GM18520 (cell line): ENCODE measurements around the gene RHBDF2.

Experiments
- ATAC-seq: cut with Tn5 transposase; IDR thresholded peaks from one replicate; pipeline ENCODE4 v1.9.1; 2021; ENCODE audit not compliant: unreplicated experiment

Gene RHBDF2

DNA sequence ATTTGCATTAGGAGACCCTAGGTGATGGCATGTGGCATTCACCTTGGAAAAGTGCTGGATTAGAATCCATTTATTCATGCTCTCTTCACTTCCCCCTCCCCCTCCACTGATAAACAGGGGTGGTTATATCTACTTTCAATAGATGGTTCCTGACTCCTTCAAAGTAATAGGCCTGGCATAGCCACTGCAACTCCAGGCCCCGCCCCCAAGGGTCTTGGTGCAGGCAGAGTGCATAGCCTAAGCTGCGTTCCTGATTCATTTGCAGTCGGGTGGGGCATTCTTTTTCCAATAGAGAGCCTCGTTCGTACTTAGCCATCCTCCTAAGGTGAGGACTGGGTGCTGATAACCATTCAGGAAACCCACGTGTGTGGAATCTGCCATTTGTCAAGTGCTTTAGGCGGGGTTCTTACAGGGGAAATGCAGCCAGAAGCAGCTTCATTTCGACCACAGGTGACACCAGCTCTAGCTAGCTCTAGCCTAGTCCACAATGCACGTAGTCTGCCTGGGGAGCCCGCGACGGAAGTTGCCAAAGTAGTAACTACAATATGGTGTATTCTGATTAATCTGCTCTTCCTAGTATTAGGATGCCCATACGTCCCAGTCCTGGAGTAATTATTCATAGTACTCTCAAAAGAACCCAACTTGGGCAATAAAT, 59.4 kb downstream of the RHBDF2 start:
- no peak for ATAC-seq

DNA sequence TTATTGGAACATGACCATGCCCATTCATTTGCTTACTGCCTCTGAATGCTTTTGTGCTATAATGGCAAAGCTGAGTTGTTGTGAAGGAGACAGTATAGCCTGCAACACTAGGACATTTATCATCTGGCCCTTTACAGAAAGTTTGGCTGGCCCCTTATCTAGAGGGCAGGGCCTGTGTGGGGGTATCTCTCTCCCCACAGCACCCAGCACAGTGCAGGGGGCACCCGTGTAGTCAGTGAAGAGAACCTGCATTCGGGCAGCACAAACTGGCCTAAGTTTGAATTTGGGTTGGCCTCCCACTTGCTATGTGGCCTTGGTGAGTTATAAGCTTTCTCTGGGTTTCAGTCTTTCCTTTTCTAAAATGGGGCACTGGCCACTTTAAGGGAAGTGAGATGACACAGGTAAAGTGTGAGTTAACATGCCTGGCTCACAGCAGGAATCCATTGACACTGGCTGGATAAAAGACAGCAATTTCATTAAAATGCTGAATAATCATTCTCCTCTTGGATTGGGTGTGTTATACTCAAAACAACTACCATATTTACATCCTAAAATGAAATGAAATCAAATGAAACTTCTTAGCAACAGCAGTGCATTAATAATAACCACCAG, 60.4 kb downstream of the RHBDF2 start:
- no peak for ATAC-seq

DNA sequence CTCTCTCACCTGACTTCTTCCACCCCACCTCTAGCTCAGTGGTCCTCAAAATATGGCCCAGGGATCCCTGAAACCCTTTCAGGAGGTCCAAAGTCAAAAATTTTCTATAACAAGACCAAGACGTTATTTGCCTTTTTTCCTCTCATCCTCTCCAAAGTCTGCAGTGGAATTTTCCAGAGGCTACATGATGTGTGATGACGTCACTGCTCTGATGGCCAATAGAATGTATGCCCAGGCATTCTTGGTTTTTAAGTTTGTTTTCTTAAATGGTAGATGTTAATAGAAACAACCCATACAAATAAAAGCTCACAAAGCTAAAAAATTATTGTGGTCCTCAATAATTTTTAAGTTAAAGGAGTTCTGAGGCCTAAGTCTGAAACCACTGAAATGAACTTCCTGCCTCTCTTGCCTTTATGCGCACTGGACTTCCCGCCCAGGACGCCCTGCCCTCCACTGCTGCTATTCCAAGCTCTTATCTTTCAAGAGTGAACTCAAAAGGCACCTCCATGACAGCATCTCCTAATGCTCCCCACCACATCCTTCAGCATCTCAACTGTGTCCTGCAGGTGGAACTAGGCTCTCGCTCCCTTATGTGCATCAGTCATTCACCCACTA, 61.8 kb downstream of the RHBDF2 start:
- ATAC-seq, result no peak

DNA sequence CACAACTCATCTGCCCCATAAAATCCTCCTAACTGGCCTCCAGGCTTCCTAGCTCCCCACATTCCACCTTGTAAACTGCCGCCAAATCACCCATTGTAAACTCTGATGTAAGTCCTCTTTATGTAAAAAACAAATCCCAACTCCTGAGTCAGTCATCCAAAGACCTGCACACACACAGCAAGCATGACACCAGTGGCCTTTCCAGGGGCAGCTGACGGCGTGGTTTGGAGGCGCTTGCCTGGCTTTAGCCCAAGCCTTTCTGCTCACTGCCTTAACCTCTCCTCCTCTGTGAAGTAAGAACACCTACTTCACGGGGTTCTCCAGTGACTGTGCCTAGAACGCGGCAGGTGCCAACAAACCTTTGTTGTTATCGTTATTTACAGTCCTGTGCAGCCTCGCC, 62.3 kb downstream of the RHBDF2 start:
- ATAC-seq, result no peak

DNA sequence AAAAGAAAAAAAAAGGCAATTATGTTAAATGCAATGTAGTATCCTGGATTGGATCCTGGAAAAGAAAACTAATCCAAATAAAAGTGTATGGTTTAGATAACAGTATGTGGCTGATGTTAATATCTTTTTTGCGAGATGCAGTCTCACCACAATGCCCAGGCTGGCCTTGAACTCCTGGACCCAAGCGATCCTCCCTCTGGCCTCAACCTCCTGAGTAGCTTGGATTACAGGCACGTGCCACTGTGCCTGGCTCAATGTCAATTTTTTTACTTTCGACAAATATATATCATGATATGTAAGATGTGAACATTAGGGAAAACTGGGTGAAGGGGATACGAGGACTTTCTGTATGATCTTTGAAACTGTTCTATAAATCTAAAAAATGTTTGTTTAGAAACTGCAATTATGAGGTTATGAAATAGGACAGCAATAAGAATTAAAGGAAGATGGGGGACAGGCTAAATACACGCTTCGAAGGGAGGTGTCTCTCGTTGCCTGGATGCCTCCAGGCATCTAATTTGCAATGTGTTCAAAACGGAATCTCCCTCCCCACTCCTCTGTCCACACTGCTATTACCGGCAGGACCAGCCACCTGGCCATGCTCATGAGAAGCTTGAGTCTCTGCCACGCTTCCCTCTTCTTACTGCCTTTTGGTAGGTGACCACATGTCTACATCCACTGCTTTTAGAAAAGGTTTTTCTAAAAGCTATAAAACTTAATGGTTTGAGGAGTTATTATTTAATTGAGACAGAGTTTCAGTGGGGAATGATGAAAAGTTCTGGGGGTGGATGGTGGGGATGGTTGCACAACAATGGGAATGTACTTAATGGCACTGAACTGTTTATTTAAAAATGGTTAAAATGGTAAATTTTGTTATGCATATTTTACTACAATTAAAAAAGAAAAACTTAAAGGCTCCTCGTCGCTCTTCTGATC, 63.5 kb downstream of the RHBDF2 start:
- no peak for ATAC-seq

DNA sequence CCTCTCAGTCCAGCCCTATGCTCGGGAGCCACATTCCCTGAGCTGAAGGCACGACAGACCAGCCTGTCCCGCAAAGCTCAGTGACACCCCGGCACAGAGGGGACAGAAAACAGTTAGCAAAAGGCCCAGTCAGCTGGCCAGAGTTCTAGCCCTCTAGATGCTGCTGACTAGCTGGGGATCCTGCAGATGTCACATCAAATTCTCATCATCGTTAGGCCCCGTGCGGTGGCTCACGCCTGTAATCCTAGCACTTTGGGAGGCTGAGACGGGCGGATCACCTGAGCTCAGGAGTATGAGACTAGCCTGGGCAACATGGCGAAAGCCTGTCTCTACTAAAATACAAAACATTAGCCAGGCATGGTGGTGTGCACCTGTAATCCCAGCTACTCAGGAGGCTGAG, 65.5 kb downstream of the RHBDF2 start:
- no peak for ATAC-seq

DNA sequence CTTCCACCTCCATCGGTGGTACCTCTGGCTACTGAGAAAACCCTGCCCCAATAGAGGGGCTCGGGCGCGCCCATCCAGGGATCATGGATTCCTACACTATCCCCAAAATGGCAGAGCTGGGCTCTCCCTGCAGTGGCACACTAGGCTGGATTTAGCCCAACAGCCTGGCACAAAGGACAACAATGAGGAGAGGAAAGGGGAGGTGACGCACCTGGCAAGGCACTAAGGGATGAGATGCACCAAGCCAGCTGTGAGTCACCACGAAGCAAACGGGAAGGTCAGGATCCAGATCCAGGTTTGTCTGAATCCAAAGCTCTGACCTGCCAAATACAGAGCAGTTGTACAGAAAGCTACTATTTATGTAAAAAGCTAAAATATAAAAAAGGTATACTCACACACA, 66.4 kb downstream of the RHBDF2 start:
- ATAC-seq, result no peak

DNA sequence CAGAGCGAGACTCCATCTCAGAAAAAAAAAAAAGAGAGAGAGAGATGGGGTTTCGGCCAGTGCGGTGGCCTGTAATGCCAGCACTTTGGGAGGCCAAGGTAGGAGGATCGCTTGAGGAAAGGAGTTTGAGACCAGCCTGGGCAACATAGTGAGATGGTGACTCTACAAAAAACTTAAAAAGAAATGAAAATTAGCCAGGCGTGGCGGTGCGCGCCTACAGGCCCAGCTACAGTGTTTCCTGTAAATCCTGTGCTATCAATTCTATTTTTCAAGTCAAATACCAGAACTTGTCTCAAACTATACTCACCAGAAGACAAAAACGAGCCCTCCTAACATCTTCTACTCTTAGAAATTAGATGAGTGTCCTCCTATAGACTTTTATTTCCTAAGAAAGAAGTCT, 67.5 kb downstream of the RHBDF2 start:
- no peak for ATAC-seq

DNA sequence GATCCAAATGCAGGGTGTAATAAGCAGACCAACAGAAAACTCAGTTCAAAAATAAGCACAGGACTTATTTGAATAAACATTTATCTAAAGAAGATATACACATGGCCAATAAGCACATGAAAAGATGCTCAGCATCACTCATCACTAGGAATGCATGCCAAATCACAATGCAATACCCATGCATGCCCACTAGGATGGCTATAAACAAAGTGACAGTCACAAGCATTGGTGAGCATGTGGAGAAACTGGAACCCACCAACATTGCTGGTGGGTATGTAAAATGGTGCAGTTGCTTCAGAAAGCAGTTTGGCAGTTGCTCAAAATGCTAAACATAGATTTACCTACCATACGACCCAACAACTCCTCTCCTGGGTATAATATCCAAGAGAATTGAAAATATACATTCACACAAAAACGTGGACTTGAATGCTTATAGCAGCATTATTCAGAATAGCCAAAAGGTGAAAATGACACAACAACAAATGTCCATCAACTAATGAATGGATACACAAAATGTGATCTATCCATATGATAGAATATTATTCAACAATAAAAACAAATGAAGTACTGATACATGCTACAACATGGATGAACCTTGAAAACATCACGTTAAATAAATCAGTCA, 68.4 kb downstream of the RHBDF2 start:
- no peak for ATAC-seq

DNA sequence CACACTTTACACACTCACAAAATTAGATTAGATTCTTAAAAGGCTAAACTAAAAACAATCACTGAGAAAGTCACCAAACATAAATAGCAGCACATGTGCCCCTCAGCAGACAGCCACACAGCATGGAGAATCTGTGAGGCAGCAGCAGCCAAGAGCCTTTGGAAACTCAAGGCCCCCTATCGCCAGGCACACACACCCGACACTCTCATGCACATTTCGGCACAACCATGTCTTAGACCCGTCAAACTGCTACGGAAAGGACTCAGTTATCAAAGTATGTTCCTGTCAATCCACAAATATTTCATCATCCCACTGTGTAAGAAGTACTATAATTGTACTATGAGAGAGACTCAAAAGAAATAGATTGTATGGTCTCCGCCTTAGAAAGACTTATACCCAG, 69.2 kb downstream of the RHBDF2 start:
- no peak for ATAC-seq

DNA sequence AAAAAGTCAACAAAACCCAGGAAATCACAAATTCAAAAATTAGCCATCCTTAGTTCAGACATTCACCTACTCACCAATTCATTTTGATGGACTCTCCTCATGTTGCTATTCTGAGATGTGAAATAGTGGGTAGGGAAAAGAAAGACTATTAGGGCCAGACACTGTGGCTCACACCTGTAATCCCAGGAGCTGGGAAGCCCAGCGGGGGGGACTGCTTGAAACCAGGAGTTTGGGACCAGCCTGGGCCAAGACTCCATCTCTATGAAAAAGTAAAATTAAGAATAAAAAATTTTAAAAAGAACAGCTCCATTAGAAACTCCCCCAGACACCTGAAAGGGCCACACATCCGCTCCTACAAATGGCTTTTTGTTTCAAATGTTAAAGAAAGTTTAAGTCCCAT, 69.7 kb downstream of the RHBDF2 start:
- ATAC-seq, result no peak

DNA sequence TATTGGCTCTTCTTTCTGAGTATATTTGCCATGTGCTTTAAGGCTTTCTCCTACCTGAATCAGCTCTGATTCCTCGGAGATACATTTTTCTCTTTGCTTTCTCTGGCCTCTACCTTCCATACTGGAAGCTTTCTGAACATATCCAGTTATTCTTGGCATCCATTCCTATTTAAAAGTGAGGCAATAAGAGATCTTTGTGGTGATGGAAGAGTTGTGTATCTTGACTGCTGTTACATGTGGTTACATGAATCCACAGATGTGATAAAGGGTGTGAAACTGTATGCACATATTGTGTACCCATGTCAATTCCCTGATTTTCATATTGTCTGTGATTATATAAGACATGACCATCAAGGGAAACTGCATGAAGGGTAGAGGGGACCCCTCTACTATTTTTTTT, 72.7 kb downstream of the RHBDF2 start:
- ATAC-seq, result no peak

DNA sequence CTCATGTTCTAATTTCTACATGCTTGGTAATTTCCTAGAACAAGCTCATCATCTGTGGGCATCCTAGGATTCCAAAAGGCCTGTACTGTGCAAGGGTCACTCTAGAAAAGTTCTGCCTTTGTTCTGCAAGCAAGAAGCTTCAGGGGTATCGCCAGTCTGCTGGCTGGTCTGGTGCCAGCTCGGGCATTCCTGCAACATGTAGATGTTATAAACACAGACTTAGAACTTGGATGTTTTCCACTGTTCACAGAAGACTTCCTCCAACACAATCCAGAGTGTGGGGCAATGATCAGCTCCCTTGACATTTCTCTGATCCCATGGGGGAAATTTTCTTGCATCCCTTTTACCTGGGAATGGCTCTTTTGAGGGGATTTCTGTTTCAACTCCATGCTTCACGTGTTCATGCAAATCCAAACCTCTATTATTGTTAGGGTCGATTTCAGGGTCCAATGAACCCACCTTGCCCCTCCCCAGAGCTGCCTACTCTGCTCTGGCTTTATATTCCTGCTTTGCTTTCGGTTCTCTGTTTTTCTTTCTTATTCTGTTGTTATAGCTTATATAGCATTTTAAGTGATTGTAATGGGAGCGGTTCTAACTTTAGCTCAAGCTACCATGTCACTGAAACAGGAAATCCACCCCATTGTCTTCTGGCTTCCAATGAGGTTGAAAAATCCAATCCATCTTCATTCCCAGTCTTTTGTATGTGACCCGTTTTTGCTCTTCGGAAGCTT, 73.6 kb downstream of the RHBDF2 start:
- no peak for ATAC-seq

DNA sequence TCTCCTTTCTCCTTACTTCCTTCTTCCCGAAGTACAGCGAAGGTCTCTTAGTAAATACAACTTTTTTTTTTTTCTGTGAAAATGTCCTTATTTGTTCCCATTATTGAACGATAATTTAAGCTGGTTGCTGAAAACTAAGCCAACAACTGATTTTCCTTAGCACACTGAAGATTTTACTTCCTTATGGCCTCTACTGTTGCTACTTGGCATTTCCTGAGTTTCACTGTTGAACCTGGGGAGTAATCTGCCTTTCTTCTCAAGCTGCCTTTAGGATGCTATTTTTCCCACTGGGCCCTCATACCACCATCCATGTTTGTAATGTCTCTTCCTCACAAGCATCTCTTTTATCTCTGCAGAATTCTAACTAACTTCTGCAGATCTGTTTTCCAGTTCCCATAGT, 74.4 kb downstream of the RHBDF2 start:
- no peak for ATAC-seq

DNA sequence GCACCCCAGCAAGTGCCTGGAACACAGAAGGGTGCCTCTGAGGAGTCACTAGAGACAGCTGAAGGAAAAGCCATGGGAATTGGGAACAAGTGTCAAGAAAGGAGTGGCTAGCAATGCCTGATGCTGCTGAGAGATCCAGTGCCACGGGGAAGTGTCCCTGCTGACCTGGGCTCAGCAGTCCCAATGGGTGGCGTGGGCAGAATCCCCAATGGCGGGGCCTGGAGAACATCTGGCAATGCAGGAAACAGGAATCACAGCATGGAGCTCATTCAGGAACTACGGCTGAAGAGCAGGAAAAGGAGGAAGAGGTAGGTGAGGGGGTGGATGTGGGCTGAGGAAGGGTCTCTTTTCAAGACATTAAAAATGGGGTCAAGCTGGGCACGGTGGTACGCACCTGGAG, 78.4 kb downstream of the RHBDF2 start:
- no peak for ATAC-seq

DNA sequence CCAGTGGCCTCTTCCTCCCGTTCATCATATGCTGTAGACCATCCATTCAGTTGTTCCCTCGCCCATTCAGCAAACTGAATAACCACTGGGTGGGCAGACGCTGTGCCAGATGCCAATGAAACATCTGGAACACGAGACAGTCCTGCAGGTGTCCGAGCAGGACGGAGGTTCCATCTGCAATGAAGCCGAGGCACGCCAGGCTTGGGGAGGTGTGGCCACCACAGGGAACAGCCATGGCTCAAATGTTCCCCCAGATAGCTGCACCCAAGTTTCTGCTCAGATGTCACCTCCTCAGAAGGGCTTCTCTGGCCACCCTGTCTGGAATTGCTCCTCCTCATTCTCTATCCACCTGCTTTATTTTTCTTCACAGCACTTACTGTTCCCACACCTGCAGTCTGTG, 78.8 kb downstream of the RHBDF2 start:
- no peak for ATAC-seq

DNA sequence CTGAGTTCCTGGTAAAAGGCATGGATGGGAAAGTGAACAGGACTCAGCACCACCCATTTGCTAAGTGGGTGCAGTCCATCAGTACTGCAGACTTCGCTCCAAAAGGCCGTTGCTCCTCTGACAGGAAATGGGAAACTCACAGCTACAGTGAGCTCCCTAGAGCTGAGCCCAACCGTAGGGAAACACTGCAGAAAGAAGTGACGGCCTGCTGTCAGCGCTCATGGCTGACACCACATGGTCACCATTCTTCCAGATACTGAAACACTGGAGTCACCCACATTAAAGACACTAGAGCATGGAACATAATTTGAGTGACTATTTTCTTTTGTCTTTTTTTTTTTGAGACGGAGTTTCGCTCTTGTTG, 80.2 kb downstream of the RHBDF2 start:
- no peak for ATAC-seq
